ENCODE data around the gene DNM1L.

The DNM1L gene

GRCh38 chr12:32756476-32757066 lies 77.5 kb downstream of the DNM1L start:
- peak overlapping the region; percentile 95 for H3K4me2 ChIP-seq (ENCODE audit: low read length)
- H3K27me3 ChIP-seq (ENCODE audit: insufficient read depth, low read length) = no peaks in the 10 kb centered on the region
- TF ChIP-seq, protein P1, sequence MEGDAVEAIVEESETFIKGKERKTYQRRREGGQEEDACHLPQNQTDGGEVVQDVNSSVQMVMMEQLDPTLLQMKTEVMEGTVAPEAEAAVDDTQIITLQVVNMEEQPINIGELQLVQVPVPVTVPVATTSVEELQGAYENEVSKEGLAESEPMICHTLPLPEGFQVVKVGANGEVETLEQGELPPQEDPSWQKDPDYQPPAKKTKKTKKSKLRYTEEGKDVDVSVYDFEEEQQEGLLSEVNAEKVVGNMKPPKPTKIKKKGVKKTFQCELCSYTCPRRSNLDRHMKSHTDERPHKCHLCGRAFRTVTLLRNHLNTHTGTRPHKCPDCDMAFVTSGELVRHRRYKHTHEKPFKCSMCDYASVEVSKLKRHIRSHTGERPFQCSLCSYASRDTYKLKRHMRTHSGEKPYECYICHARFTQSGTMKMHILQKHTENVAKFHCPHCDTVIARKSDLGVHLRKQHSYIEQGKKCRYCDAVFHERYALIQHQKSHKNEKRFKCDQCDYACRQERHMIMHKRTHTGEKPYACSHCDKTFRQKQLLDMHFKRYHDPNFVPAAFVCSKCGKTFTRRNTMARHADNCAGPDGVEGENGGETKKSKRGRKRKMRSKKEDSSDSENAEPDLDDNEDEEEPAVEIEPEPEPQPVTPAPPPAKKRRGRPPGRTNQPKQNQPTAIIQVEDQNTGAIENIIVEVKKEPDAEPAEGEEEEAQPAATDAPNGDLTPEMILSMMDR (IDR thresholded peaks at IDR 0.05; ENCODE audit: low read length) = no peak
- TF ChIP-seq EZH2 (IDR thresholded peaks at IDR 0.05; ENCODE audit: borderline replicate concordance, low read length) = no peak
- H3K9me2 ChIP-seq (ENCODE audit: low read depth, low read length) = no peaks in the 10 kb centered on the region
- H3K9me3 ChIP-seq (ENCODE audit: low read length) = no peaks in the 10 kb centered on the region
- peaks cover 25% of the 10 kb centered on the region for H3K36me3 ChIP-seq (ENCODE audit: insufficient read depth, low read length)
- H2AFZ ChIP-seq (ENCODE audit: low read length) = no peak overlapping the region
- H3F3A ChIP-seq (ENCODE audit: insufficient read depth, low read length) = no peaks in the 10 kb centered on the region
- H3K4me3 ChIP-seq (ENCODE audit: low read depth, low read length, poor library complexity, severe bottlenecking) = peak overlapping the region; percentile 81
- H3K9ac ChIP-seq (ENCODE audit: low read length) = no peak overlapping the region
- no peak overlapping the region for H3K27ac ChIP-seq (ENCODE audit: low read depth, low read length, poor library complexity, severe bottlenecking)
- H4K20me1 ChIP-seq (ENCODE audit: insufficient read depth, low read length) = no peaks in the 10 kb centered on the region
- H3K4me1 ChIP-seq (ENCODE audit: insufficient read depth, low read length, severe bottlenecking) = peaks cover 19% of the 10 kb centered on the region
- H3K79me2 ChIP-seq (ENCODE audit: insufficient read depth, low read length) = no peaks in the 10 kb centered on the region

- peaks cover 19% of the 10 kb centered on the region for H3K36me3 ChIP-seq (ENCODE audit: insufficient read depth, low read length)
- no peak overlapping the region for H3K27ac ChIP-seq (ENCODE audit: low read depth, low read length, poor library complexity, severe bottlenecking)
- peaks cover 22% of the 10 kb centered on the region for H3K4me1 ChIP-seq (ENCODE audit: insufficient read depth, low read length, severe bottlenecking)
- no peaks in the 10 kb centered on the region for H3K27me3 ChIP-seq (ENCODE audit: insufficient read depth, low read length)
- H3K4me2 ChIP-seq (ENCODE audit: low read length) = no peak overlapping the region
- no peak overlapping the region for H2AFZ ChIP-seq (ENCODE audit: low read length)
- no peaks in the 10 kb centered on the region for H4K20me1 ChIP-seq (ENCODE audit: insufficient read depth, low read length)
- H3K4me3 ChIP-seq (ENCODE audit: low read depth, low read length, poor library complexity, severe bottlenecking) = no peak overlapping the region
- TF ChIP-seq EZH2 (IDR thresholded peaks at IDR 0.05; ENCODE audit: borderline replicate concordance, low read length) = no peak
- TF ChIP-seq, protein P1 (IDR thresholded peaks at IDR 0.05; ENCODE audit: low read length) = no peak
- no peaks in the 10 kb centered on the region for H3K79me2 ChIP-seq (ENCODE audit: insufficient read depth, low read length)
- H3K9ac ChIP-seq (ENCODE audit: low read length) = no peak overlapping the region
- H3K9me2 ChIP-seq (ENCODE audit: low read depth, low read length) = no peaks in the 10 kb centered on the region
- H3K9me3 ChIP-seq (ENCODE audit: low read length) = no peaks in the 10 kb centered on the region
- no peaks in the 10 kb centered on the region for H3F3A ChIP-seq (ENCODE audit: insufficient read depth, low read length)
These were observed 78.1 kb downstream of the DNM1L start for GRCh38 chr12:32757157-32757556.

DNA sequence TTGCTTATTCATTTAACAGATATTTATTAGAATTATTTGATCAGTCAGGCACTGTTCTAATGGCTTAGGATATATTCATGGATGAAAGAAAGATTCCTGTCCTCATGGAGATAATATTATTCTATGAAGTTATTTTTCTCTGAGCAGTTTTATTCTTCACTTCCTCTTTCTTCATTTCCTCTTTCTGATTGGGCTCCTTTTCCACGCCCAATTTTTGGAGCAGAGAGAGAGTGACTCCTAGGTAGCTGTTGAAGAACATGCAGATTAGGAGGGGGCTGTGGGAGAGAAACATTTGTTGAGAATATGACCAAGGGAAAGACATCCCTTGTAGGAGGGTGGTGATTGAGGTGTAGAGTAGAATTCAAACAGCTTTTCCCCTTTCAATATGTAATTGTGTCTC lies 82.6 kb downstream of the DNM1L start:
- H3K4me2 ChIP-seq (ENCODE audit: low read length) = no peak overlapping the region
- no peak overlapping the region for H3K4me3 ChIP-seq (ENCODE audit: low read depth, low read length, poor library complexity, severe bottlenecking)
- H3K36me3 ChIP-seq (ENCODE audit: insufficient read depth, low read length) = no peaks in the 10 kb centered on the region
- no peak overlapping the region for H3K27ac ChIP-seq (ENCODE audit: low read depth, low read length, poor library complexity, severe bottlenecking)
- H2AFZ ChIP-seq (ENCODE audit: low read length) = no peak overlapping the region
- H3F3A ChIP-seq (ENCODE audit: insufficient read depth, low read length) = no peaks in the 10 kb centered on the region
- peaks cover 7% of the 10 kb centered on the region for H3K4me1 ChIP-seq (ENCODE audit: insufficient read depth, low read length, severe bottlenecking)
- no peak for TF ChIP-seq EZH2 (IDR thresholded peaks at IDR 0.05; ENCODE audit: borderline replicate concordance, low read length)
- TF ChIP-seq, protein P1 (IDR thresholded peaks at IDR 0.05; ENCODE audit: low read length) = no peak
- no peaks in the 10 kb centered on the region for H4K20me1 ChIP-seq (ENCODE audit: insufficient read depth, low read length)
- H3K9me2 ChIP-seq (ENCODE audit: low read depth, low read length) = no peaks in the 10 kb centered on the region
- no peaks in the 10 kb centered on the region; the same call in 1 of the 2 replicates for H3K27me3 ChIP-seq (ENCODE audit: insufficient read depth, low read length)
- no peaks in the 10 kb centered on the region for H3K9me3 ChIP-seq (ENCODE audit: low read length)
- H3K9ac ChIP-seq (ENCODE audit: low read length) = no peak overlapping the region
- H3K79me2 ChIP-seq (ENCODE audit: insufficient read depth, low read length) = no peaks in the 10 kb centered on the region
